Activated CD8-positive, alpha-beta memory T cell treated with anti-CD3 and anti-CD28 coated beads for 36 hours (primary cell): ENCODE measurements around the gene RBM6. TPM values are rescaled to one million over a fixed set of nuclear protein-coding genes. Genes with fewer than 3 reads are reported as not detected.

Source experiments
- CTCF ChIA-PET: fragments of 350-600 bp; sonication (Branson Sonifier 250); formaldehyde crosslinking; loops from one replicate; lab custom pipeline; 2021; ENCODE audit warnings: antibody characterized with exemption; lab: Charles Lee
- POLR2A ChIA-PET: fragments of 350-600 bp; sonication (Branson Sonifier 250); formaldehyde crosslinking; loops from one replicate; lab custom pipeline; 2021; ENCODE audit warnings: antibody characterized with exemption; lab: Charles Lee
- total RNA-seq, 2 experiments: library from RNA; stranded (reverse); gene quantifications; one replicate each; pipeline ENCODE4 v1.2.3, GENCODE V29; 2021

Gene RBM6
- total RNA-seq, 2 experiments from 2014 or later, result 68.1 to 68.4 TPM

- CTCF ChIA-PET, result interaction anchor here (0.7 to 0.9 kb wide), 3 partner anchors 9 to 74 kb away, joined by 3 to 4 read pairs (median 3); no protein-coding TSS in a partner anchor
- POLR2A ChIA-PET, result no interaction called here
Measured at GRCh38 chr3:50111757-50112156, 171.8 kb downstream of the RBM6 start.

- POLR2A ChIA-PET, result no interaction called here
- CTCF ChIA-PET, result interaction anchor here (0.7 to 0.9 kb wide), 3 partner anchors 8 to 73 kb away, joined by 3 to 4 read pairs (median 3); no protein-coding TSS in a partner anchor
Measured at GRCh38 chr3:50112462-50112861, 172.5 kb downstream of the RBM6 start.

- CTCF ChIA-PET, result interaction anchor here (0.6 to 1.5 kb wide), 2 partner anchors 38 to 75 kb away, joined by 3 read pairs; no protein-coding TSS in a partner anchor
- POLR2A ChIA-PET, result no interaction called here
Measured at GRCh38 chr3:50117120-50117519, 177.2 kb downstream of the RBM6 start.

- ChIA-PET POLR2A (interaction anchor here (0.7 kb wide), 1 partner anchor 74 kb away, joined by 4 read pairs; no protein-coding TSS in a partner anchor), CTCF (interaction anchor here (0.7 to 1.5 kb wide), 3 partner anchors 63 to 109 kb away, joined by 3 read pairs; no protein-coding TSS in a partner anchor)
Measured at GRCh38 chr3:50118237-50118636, 178.3 kb downstream of the RBM6 start.

- POLR2A ChIA-PET, result no interaction called here
- CTCF ChIA-PET, result interaction anchor here (0.7 to 2.4 kb wide), 4 partner anchors 12 to 74 kb away, joined by 3 to 11 read pairs (median 3); no protein-coding TSS in a partner anchor
Measured at GRCh38 chr3:50119786-50120185, 179.8 kb downstream of the RBM6 start.

- CTCF ChIA-PET, result interaction anchor here (0.6 to 2.5 kb wide), 13 partner anchors 9 to 663 kb away, joined by 3 to 11 read pairs (median 3); partner anchors contain the start of gene GNAT1
- POLR2A ChIA-PET, result no interaction called here
Measured at GRCh38 chr3:50120364-50121071, 180.6 kb downstream of the RBM6 start.

- ChIA-PET CTCF (interaction anchor here (0.6 to 2.5 kb wide), 11 partner anchors 9 to 664 kb away, joined by 3 to 11 read pairs (median 3); partner anchors contain the start of gene GNAT1), POLR2A (no interaction called here)
Measured at GRCh38 chr3:50121072-50122032, 181.4 kb downstream of the RBM6 start.

- ChIA-PET CTCF (interaction anchor here (1.0 to 2.5 kb wide), 5 partner anchors 12 to 177 kb away, joined by 3 to 8 read pairs (median 4); partner anchors contain the start of genes GNAT1, HYAL3 and NAA80), POLR2A (no interaction called here)
Measured at GRCh38 chr3:50122071-50122470, 182.1 kb downstream of the RBM6 start.

GRCh38 chr3:50122661-50123391 lies 182.9 kb downstream of the RBM6 start:
- ChIA-PET CTCF (interaction anchor here (0.6 to 2.5 kb wide), 7 partner anchors 12 to 176 kb away, joined by 3 to 8 read pairs (median 3); partner anchors contain the start of genes GNAT1, HYAL3 and NAA80), POLR2A (no interaction called here)

- CTCF ChIA-PET, result interaction anchor here (1.0 to 1.3 kb wide), 2 partner anchors 71 to 103 kb away, joined by 3 read pairs; no protein-coding TSS in a partner anchor
- POLR2A ChIA-PET, result no interaction called here
Measured at GRCh38 chr3:50123394-50124051, 183.6 kb downstream of the RBM6 start.

- ChIA-PET POLR2A (no interaction called here), CTCF (no interaction called here)
Measured at GRCh38 chr3:50124052-50124799, 184.3 kb downstream of the RBM6 start.

- ChIA-PET POLR2A (no interaction called here), CTCF (no interaction called here)
Measured at GRCh38 chr3:50124800-50125178, 184.8 kb downstream of the RBM6 start.

- ChIA-PET POLR2A (no interaction called here), CTCF (interaction anchor here (1.7 kb wide), 1 partner anchor 99 kb away, joined by 6 read pairs; no protein-coding TSS in a partner anchor)
Measured at GRCh38 chr3:50125541-50126286, 185.8 kb downstream of the RBM6 start.

GRCh38 chr3:50126287-50127211 lies 186.6 kb downstream of the RBM6 start:
- CTCF ChIA-PET, result interaction anchor here (1.7 kb wide), 1 partner anchor 99 kb away, joined by 6 read pairs; no protein-coding TSS in a partner anchor
- POLR2A ChIA-PET, result no interaction called here
